Transverse colon (tissue), 4 donors: ENCODE measurements around the gene SYCP2. TPM values are rescaled to one million over a fixed set of nuclear protein-coding genes. Genes with fewer than 3 reads are reported as not detected.

Experiments used
- DNase-seq: peaks from one replicate; pipeline ENCODE4 v3.0.0-alpha.2; 2019
- H3K27ac ChIP-seq, 4 donors: fragments of 200-600 bp; sonication (generic); 2 replicates each; pipeline ENCODE4 v1.5.1; 2016 to 2018; ENCODE audit warnings: inconsistent platforms in 4 of 4
- H3K27me3 ChIP-seq: fragments of 200-600 bp; sonication (generic); 2 replicates; pipeline ENCODE4 v1.5.1; 2017; ENCODE audit warnings: inconsistent platforms
- H3K36me3 ChIP-seq, 4 donors: fragments of 200-600 bp; sonication (generic); 2 replicates each; pipeline ENCODE4 v1.5.1; 2017 to 2019; ENCODE audit warnings: inconsistent platforms in 4 of 4
- H3K4me1 ChIP-seq, 4 donors: fragments of 200-600 bp; sonication (generic); 2 replicates each; pipeline ENCODE4 v1.5.1; 2017 to 2020; ENCODE audit warnings: inconsistent platforms in 4 of 4
- H3K4me3 ChIP-seq, 4 donors: fragments of 200-600 bp; sonication (generic); 1 replicate in 1 of 4; 2 replicates in 3 of 4; pipeline versions ENCODE4 v1.5.1 to v1.6.1; 2017 to 2019; ENCODE audit warnings: inconsistent platforms in 4 of 4
- H3K9me3 ChIP-seq, 2 donors: fragments of 200-600 bp; sonication (generic); 2 replicates each; pipeline ENCODE4 v1.5.1; 2017 to 2019; ENCODE audit warnings: inconsistent platforms in 2 of 2
- CTCF ChIP-seq, 5 experiments: fragments of 200-600 bp in 3 of 5; fragments of 450-650 bp in 2 of 5; sonication (generic) in 3 of 5; IDR thresholded peaks; 1 replicate in 2 of 5; 2 replicates in 3 of 5; pipeline ENCODE4 v1.5.1; 2016 to 2017; ENCODE audit warnings: antibody characterized with exemption in 5 of 5, inconsistent platforms in 3 of 5, mild to moderate bottlenecking in 2 of 5, moderate library complexity in 1 of 5
- EP300 ChIP-seq: sonication (generic); formaldehyde crosslinking; IDR thresholded peaks from one replicate; pipeline ENCODE4 v1.6.1; 2017; ENCODE audit warnings: antibody characterized with exemption, low read depth
- POLR2A ChIP-seq: fragments of 450-650 bp; IDR thresholded peaks from one replicate; pipeline ENCODE4 v1.6.1; 2016; ENCODE audit warnings: antibody characterized with exemption, mild to moderate bottlenecking, moderate library complexity
- POLR2AphosphoS5 ChIP-seq, 3 donors: sonication (generic); formaldehyde crosslinking; IDR thresholded peaks; one replicate each; pipeline ENCODE4 v1.6.1; 2016; ENCODE audit warnings: antibody characterized with exemption in 3 of 3
- WGBS, 2 donors: methylation state at CpG; one replicate each; pipeline ENCODE4 v1.1.5; 2018; ENCODE audit warnings: low coverage in 1 of 2; 5-methylcytosine and 5-hydroxymethylcytosine counted together
- in situ Hi-C, 4 donors: fragments of 200-750 bp; cut with MboI; loops; one replicate each; pipeline versions ENCODE4 v1.15.0 to v1.15.1; 2017; ENCODE audit warnings: low sequenced_read_pairs in 3 of 4, low pct_ligation_motif_present in 1 of 4, low pct_unique_long_range_greater_than_20kb in 1 of 4
- intact Hi-C: fragments of 100-400 bp; cut with DNase I; formaldehyde crosslinking; loops from one replicate; pipeline ENCODE4 v1.15.1; 2023; ENCODE audit warnings: low total_unique reads
- total RNA-seq, 4 donors: library from RNA; depleted of rRNA; stranded (reverse); fragments of >200 nt; gene quantifications; one replicate each; pipeline ENCODE4 v1.1.0, GENCODE V29; 2016

Gene SYCP2
- total RNA-seq, 4 donors from 2014 or later = 0.82 to 1.1 TPM; not detected in 2

DNA sequence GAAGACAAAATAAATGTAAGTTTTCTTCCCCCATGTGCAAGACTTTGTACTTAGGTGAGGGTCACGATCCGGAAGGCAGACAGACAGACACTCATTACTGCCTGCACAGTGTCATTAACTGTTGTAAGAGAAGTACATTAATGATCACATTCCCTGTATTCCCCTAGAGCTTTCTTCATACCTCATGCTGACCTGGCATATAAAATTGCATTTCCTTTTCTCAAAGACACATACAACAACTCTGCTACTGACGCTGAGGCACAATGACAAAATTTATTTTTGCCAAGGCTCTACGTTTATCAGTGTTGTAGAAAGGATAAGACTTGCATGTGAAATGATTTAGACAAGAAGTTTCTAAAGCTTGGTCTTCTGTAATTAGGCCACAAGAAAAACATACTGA, 3.0 kb upstream of the SYCP2 start:
- Histone ChIP-seq H3K9me3 (no peaks in the 10 kb centered on the region), H3K27me3 (no peaks in the 10 kb centered on the region), H3K4me1 (peaks cover 22 to 50% (median 29%) of the 10 kb centered on the region in 4 donors), H3K4me3 (no peak overlapping the region), H3K36me3 (no peaks in the 10 kb centered on the region), H3K27ac (no peak overlapping the region)
- TF ChIP-seq EP300 (no peak), POLR2AphosphoS5 (IDR thresholded peaks at IDR 0.05) (no peak), POLR2A (no peak)
- intact Hi-C loops = no loop called here
- in situ Hi-C loops = no loop called here
- 83 to 84% methylated on average over 4 of the region's 4 CpGs for WGBS, 2 donors
- DNase-seq = no peak

- H3K9me3 ChIP-seq = no peaks in the 10 kb centered on the region
- 91 to 94% methylated on average over 8 of the region's 8 CpGs for WGBS, 2 donors
- H3K27ac ChIP-seq = no peak overlapping the region
- H3K36me3 ChIP-seq = no peaks in the 10 kb centered on the region
- no peak for DNase-seq
- TF ChIP-seq EP300 (no peak), CTCF (IDR thresholded peaks at IDR 0.05) (no peak), POLR2A (no peak), POLR2AphosphoS5 (IDR thresholded peaks at IDR 0.05) (no peak)
- no peak overlapping the region for H3K4me3 ChIP-seq
- peaks cover 19 to 45% (median 24%) of the 10 kb centered on the region in 4 donors for H3K4me1 ChIP-seq
- intact Hi-C loops (no loop called here), in situ Hi-C loops (no loop called here)
- no peaks in the 10 kb centered on the region for H3K27me3 ChIP-seq
Measured at GRCh38 chr20:59935457-59936185, 2.2 kb upstream of the SYCP2 start.

- in situ Hi-C loops (no loop called here), intact Hi-C loops (no loop called here)
- DNase-seq = peak; percentile 82
- H3K4me3 ChIP-seq = peak overlapping the region; percentile 50 to 77 (median 56)
- no peaks in the 10 kb centered on the region for H3K9me3 ChIP-seq
- 19 to 25% methylated on average over 5 to 48 of the region's 59 CpGs for WGBS, 2 donors
- H3K36me3 ChIP-seq = no peaks in the 10 kb centered on the region
- peak; percentile 85 to 97 (median 96) for TF ChIP-seq CTCF (IDR thresholded peaks at IDR 0.05)
- TF ChIP-seq POLR2A = no peak
- peak in 1 of 3 donors; percentile 5 for TF ChIP-seq POLR2AphosphoS5 (IDR thresholded peaks at IDR 0.05)
- no peaks in the 10 kb centered on the region for H3K27me3 ChIP-seq
- peak overlapping the region; percentile 73 to 78 (median 76) for H3K27ac ChIP-seq
- peaks cover 15 to 40% (median 20%) of the 10 kb centered on the region in 4 donors for H3K4me1 ChIP-seq
Measured at GRCh38 chr20:59933849-59934585, 580 bp upstream of the SYCP2 start.

GRCh38 chr20:59932616-59933295, 681 bp downstream of the SYCP2 start:
- Histone ChIP-seq H3K9me3 (no peaks in the 10 kb centered on the region), H3K36me3 (no peaks in the 10 kb centered on the region), H3K4me1 (peaks cover 2 to 27% (median 8%) of the 10 kb centered on the region in 4 donors), H3K27ac (no peak overlapping the region), H3K27me3 (no peaks in the 10 kb centered on the region), H3K4me3 (peak overlapping the region in 2 of 4 donors; percentile 62 to 77)
- intact Hi-C loops = no loop called here
- WGBS, 2 donors = 92% methylated on average over 72 of the region's 72 CpGs; no CpG with 5 or more reads in 1 of the 2 donors
- no peak for DNase-seq
- in situ Hi-C loops = no loop called here
- TF ChIP-seq CTCF (IDR thresholded peaks at IDR 0.05) = no peak
- TF ChIP-seq POLR2A = no peak
- no peak for TF ChIP-seq EP300
- TF ChIP-seq POLR2AphosphoS5 (IDR thresholded peaks at IDR 0.05) = no peak
